Measurements from ENCODE around the gene TIE1. TPM values are rescaled to one million over a fixed set of nuclear protein-coding genes. Genes with fewer than 3 reads are reported as not detected.

Gene TIE1
- total RNA-seq, 2 experiments from 2014 or later, result 0.15 to 0.66 TPM

DNA sequence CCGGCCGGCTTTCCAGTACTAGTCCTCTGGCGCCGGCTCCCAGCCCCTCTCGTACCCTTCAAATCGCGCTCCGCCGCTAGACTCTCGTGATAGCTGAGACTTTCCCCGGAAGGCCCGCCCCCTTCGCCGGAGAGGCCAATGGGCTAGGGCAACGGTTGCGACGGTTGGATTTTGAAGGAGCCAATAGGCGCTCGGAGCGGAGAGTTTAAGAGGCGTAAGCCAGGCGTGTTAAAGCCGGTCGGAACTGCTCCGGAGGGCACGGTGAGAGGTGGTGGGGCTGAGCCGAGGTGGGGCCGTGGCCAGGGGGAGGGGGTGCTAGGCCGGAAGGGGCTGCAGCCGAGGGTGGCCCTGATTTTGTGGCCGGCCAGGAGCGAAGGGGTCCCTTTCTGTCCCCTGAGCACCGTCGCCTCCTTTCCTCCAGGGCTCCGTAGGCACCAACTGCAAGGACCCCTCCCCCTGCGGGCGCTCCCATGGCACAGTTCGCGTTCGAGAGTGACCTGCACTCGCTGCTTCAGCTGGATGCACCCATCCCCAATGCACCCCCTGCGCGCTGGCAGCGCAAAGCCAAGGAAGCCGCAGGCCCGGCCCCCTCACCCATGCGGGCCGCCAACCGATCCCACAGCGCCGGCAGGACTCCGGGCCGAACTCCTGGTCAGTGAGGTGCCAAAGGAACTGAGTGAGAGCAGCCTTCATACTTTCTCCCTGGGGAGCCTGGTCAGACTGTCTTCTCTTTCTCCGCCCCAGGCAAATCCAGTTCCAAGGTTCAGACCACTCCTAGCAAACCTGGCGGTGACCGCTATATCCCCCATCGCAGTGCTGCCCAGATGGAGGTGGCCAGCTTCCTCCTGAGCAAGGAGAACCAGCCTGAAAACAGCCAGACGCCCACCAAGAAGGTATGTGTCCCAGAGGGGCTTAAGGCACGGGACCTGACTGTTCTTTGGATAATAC lies 58.2 kb downstream of the TIE1 start, which contains the start of gene CDC20:
CDC20 (plus strand) TSS at position 236 of the 948 bp plus-strand sequence; CDS start at position 471, 235 bp downstream.
- Histone ChIP-seq H3K9me3 (ENCODE audit: low read length) (no peaks in the 10 kb centered on the region), H4K20me1 (ENCODE audit: insufficient read depth, low read length) (peaks cover 4% of the 10 kb centered on the region; the same call in 1 of the 2 replicates), H3K27ac (ENCODE audit: low read depth, low read length, poor library complexity, severe bottlenecking) (peak within 1 kb of the TSS; percentile 76), H3K9me2 (ENCODE audit: insufficient read depth, low read length) (no peaks in the 10 kb centered on the region), H3K4me2 (ENCODE audit: low read length) (peak within 1 kb of the TSS; percentile 96), H3K4me1 (ENCODE audit: insufficient read depth, low read length, poor library complexity, severe bottlenecking) (peaks cover 32% of the 10 kb centered on the region), H3K4me3 (ENCODE audit: low read depth, low read length, poor library complexity, severe bottlenecking) (peak within 1 kb of the TSS; percentile 99), H2AFZ (ENCODE audit: low read length) (peak within 1 kb of the TSS; percentile 82), H3K36me3 (ENCODE audit: insufficient read depth, low read length) (peaks cover 51% of the 10 kb centered on the region), H3K79me2 (ENCODE audit: insufficient read depth, low read depth, low read length) (peaks cover 28% of the 10 kb centered on the region)
- no TSS peak for BruUV-seq (replicated peaks)
- DNase-seq (ENCODE audit: low spot score), result peak; percentile 98
- POLR2A ChIA-PET, result interaction anchor here (0.6 to 2.2 kb wide), 5 partner anchors 9 to 154 kb away, joined by 3 to 11 read pairs (median 4); partner anchors contain the start of gene ELOVL1
- intact Hi-C loops (cut with micrococcal nuclease; ENCODE audit: unreplicated experiment), result loop anchor here (1.0 kb wide), 2 partner anchors 9 to 121 kb away; partner anchors contain the start of gene ELOVL1
- CTCF ChIA-PET (ENCODE audit: unreplicated experiment), result interaction anchor here (0.7 kb wide), 1 partner anchor 132 kb away, joined by 3 read pairs; no protein-coding TSS in a partner anchor
- TF ChIP-seq, protein P1, sequence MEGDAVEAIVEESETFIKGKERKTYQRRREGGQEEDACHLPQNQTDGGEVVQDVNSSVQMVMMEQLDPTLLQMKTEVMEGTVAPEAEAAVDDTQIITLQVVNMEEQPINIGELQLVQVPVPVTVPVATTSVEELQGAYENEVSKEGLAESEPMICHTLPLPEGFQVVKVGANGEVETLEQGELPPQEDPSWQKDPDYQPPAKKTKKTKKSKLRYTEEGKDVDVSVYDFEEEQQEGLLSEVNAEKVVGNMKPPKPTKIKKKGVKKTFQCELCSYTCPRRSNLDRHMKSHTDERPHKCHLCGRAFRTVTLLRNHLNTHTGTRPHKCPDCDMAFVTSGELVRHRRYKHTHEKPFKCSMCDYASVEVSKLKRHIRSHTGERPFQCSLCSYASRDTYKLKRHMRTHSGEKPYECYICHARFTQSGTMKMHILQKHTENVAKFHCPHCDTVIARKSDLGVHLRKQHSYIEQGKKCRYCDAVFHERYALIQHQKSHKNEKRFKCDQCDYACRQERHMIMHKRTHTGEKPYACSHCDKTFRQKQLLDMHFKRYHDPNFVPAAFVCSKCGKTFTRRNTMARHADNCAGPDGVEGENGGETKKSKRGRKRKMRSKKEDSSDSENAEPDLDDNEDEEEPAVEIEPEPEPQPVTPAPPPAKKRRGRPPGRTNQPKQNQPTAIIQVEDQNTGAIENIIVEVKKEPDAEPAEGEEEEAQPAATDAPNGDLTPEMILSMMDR (conservative IDR thresholded peaks at IDR 0.05; ENCODE audit: low read length), result no peak

DNA sequence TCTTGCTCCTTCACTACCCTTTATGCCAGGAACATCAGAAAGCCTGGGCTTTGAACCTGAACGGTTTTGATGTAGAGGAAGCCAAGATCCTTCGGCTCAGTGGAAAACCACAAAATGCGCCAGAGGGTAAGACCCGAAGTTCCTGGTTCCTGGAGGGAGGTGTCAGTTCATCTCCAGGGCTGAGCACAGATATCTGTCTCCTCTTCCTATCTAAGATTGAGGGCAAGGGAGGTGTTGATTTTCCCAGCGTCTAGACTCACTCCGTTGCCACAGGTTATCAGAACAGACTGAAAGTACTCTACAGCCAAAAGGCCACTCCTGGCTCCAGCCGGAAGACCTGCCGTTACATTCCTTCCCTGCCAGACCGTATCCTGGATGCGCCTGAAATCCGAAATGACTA lies 58.9 kb downstream of the TIE1 start:
- peaks cover 58% of the 10 kb centered on the region for H3K36me3 ChIP-seq (ENCODE audit: insufficient read depth, low read length)
- H3K9me2 ChIP-seq (ENCODE audit: insufficient read depth, low read length), result no peaks in the 10 kb centered on the region
- H3K4me2 ChIP-seq (ENCODE audit: low read length), result peak overlapping the region; percentile 96
- no peak for TF ChIP-seq EZH2phosphoT487 (IDR thresholded peaks at IDR 0.05; ENCODE audit: borderline replicate concordance, low read depth, low read length)
- TF ChIP-seq, protein P1 (conservative IDR thresholded peaks at IDR 0.05; ENCODE audit: low read length), result no peak
- peak overlapping the region; percentile 76 for H3K27ac ChIP-seq (ENCODE audit: low read depth, low read length, poor library complexity, severe bottlenecking)
- H3K79me2 ChIP-seq (ENCODE audit: insufficient read depth, low read depth, low read length), result peaks cover 28% of the 10 kb centered on the region
- CTCF ChIA-PET (ENCODE audit: unreplicated experiment), result no interaction called here
- no peak overlapping the region for H2AFZ ChIP-seq (ENCODE audit: low read length)
- intact Hi-C loops (cut with micrococcal nuclease; ENCODE audit: unreplicated experiment), result no loop called here
- POLR2A ChIA-PET, result no interaction called here
- H3K4me3 ChIP-seq (ENCODE audit: low read depth, low read length, poor library complexity, severe bottlenecking), result peak overlapping the region; percentile 99
- DNase-seq (ENCODE audit: low spot score), result peak; percentile 8
- BruUV-seq (replicated peaks), result no TSS peak
- H3K4me1 ChIP-seq (ENCODE audit: insufficient read depth, low read length, poor library complexity, severe bottlenecking), result peaks cover 32% of the 10 kb centered on the region
- peaks cover 4% of the 10 kb centered on the region; the same call in 1 of the 2 replicates for H4K20me1 ChIP-seq (ENCODE audit: insufficient read depth, low read length)
- no peaks in the 10 kb centered on the region for H3K9me3 ChIP-seq (ENCODE audit: low read length)
